NCI-H1048 (cell line): ENCODE results near the gene ZNF83.

Source experiments
- DNase-seq: peaks from one replicate; lab custom pipeline; 2025; lab: John Stamatoyannopoulos, UW

The ZNF83 gene

DNA sequence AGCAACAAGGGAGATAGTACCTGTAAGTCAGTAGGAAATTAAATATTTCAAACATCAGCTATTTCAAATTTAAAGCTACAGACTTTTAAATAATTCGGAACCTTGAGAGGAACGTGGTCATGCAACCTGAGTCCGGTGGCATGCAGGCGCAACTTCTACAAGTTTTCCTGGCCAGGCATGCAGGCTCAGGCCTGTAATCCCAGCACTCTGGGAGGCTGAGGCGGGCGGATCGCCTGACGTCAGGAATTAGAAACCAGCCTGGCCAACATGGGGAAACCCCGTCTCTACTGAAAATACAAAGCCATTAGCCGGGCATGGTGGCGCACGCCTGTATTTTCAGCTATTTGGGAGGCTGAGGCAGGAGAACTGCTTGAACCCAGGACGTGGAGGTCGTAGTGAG lies 70.2 kb downstream of the ZNF83 start:
- no peak for DNase-seq

DNA sequence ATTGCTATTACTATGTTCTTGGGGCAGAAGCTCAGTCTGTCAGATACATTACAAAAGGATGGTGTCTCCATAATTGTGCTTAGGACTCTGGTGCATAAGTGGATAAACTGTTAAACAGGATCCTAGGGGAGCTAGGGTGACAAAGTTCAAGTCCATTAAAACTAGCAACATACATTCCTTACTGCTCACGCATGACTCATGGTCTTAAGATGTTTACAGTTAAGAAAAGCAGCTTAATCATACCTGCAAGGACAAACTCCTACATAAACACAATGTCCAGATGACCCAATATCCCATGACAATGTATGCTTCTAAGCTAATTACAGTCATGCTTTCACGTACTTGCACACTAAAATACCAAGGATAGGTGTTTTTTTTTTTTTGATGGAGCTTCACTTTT lies 71.6 kb downstream of the ZNF83 start:
- DNase-seq: no peak

DNA sequence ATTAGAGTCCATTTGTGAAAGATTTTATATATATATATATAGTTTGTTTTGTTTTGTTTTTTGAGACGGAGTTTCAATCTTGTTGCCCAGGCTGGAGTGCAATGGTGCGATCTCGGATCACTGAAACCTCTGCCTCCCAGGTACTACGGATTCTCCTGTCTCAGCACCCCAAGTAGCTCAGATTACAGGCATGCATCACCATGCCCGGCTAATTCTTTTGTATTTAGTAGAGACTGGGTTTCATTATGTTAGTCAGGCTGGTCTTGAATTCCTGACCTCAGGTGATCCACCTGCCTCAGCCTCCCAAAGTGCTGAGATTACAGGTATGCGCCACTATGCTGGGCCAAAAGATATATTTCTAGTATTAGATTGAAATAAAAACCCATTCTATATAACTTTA lies 72.0 kb downstream of the ZNF83 start:
- no peak for DNase-seq
